NCI-H2196 treated with DMSO at 0.1 percent for 48 hours (cell line): ENCODE measurements around the gene RASSF4.

Experiments
- DNase-seq: peaks from one replicate; lab custom pipeline; 2025; ENCODE audit not compliant: unreplicated experiment; lab: John Stamatoyannopoulos, UW

Gene RASSF4

GRCh38 chr10:44947371-44948152 lies 12.0 kb upstream of the RASSF4 start:
- no peak for DNase-seq

DNA sequence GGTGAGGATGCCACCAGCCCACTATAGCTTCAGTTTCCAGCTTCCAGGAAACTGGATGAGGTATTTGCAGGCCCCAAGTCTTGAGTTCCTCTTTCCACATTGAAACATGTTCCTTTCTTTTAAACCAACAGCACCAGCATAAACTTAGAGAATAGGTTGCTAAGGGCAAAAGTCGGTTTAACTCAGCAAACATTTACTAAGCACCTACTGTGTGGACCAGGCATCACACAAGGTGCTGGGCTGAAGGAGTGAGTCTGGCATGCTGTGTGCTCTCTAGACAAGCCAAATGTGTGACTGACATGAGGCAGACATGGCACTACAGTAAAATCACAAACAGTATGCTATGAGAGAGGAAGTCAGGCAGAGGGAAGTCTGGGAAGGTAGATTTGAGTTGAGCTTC lies 11.0 kb upstream of the RASSF4 start:
- DNase-seq, result no peak

- DNase-seq, result no peak
Measured at GRCh38 chr10:44949127-44949802, 10.3 kb upstream of the RASSF4 start.

GRCh38 chr10:44949915-44950314 lies 9.7 kb upstream of the RASSF4 start:
- no peak for DNase-seq

GRCh38 chr10:44950326-44951225 lies 9.0 kb upstream of the RASSF4 start:
- DNase-seq, result no peak

- no peak for DNase-seq
Measured at GRCh38 chr10:44951576-44952226, 7.9 kb upstream of the RASSF4 start.

- no peak for DNase-seq
Measured at GRCh38 chr10:44952779-44953231, 6.8 kb upstream of the RASSF4 start.

- DNase-seq, result no peak
Measured at GRCh38 chr10:44954042-44954441, 5.6 kb upstream of the RASSF4 start.

DNA sequence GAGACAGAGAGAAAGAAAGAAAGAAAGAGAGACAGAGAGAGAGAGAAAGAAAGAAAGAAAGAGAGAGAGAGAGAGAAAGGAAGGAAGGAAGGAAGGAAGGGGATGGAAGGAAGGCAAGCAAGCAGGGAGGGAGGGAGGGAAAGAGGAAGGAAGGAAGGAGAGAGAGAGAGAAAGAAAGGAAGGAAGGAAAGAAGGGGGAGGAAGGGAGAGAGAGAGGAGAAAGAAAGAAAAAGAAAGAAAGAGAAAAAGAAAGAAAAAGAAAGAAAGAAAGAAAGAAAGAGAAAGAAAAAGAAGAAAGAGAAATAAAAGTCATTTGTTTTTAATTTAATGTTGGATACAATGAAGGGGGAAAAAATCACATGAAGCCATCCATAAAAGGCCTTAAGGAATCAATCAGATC lies 4.6 kb upstream of the RASSF4 start:
- DNase-seq, result no peak

- DNase-seq, result no peak
Measured at GRCh38 chr10:44955413-44956070, 4.1 kb upstream of the RASSF4 start.

DNA sequence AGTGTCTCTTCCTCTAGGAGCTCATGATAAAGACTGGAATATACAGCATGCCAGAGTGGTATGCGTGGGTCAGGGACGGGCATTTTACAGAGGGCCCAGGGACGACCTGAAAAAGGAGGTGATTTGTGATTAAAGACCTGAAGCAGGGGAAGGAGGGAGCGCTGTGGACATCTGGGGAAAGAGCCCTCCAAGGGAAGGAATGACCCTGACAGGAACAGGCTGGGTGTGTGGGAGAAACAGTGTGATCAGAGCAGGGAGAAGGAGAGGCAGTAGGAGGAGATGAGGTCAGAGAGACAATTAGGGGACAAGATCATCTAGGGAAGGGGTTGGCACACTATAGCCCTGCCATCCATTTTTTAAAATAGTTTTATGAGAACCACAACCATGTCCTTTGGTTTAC lies 3.4 kb upstream of the RASSF4 start:
- no peak for DNase-seq

- no peak for DNase-seq
Measured at GRCh38 chr10:44956717-44957706, 2.6 kb upstream of the RASSF4 start.

DNA sequence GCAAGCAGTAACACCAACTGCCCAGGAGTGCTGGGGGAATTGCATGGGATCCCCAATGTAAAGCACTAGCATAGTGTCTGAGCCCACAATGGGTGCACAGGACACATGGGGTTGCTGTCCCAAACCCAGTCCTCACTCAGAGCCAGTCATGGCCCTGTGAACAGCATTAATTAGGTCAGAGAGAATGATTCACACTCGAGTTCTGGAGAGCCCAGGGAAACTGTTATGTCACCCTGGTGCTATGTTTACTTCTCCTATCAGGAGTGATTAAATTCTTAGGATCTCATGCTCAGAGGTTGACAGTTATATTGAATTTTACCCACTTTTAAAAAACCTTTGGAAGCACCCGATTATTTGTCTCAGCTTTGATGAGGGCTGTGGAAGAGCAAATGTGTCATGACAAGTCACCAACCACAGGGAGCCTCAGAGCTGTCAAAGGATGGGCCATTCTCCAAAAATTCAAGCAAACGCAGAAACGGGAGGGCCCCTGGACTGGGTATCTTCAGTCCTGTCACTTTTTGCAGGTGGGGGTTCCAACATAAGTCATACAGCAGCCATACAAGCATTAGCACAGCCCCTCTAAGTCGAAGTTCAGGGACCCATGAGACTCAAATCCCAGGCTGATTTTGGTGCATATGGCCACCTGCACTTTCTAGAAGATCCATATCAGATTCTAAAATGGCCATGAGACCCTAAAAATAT lies 1.3 kb upstream of the RASSF4 start:
- DNase-seq, result no peak

GRCh38 chr10:44958898-44959246 lies 730 bp upstream of the RASSF4 start:
- no peak for DNase-seq

GRCh38 chr10:44960088-44960460 lies 472 bp downstream of the RASSF4 start:
- no peak for DNase-seq

- DNase-seq, result no peak
Measured at GRCh38 chr10:44960482-44961229, 1.1 kb downstream of the RASSF4 start.

DNA sequence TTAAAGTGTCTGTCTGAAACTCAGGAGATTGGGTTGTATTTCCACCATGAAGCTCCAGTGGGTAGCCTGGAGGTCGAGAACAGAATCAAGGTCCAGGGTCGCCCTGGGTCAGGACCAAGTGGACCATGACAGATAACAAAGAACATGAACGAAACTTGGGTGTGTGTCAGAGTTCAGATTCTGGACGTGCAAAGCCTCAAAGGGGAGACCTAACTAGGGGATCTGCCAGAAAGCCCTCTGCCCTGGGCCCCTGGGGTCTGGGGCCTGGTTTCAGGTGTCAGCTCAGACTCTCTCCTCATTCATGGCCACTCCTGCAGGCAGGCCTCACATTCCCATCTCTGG lies 1.6 kb downstream of the RASSF4 start:
- no peak for DNase-seq
